Pancreas (tissue), 10 donors: ENCODE data around the gene PHF2. TPM values are rescaled to one million over a fixed set of nuclear protein-coding genes. Genes with fewer than 3 reads are reported as not detected.

Source experiments
- ATAC-seq, 4 donors: fragments of 200-7000 bp; cut with Tn5 transposase; one replicate each; pipeline versions ENCODE4 v1.8.0 to v1.9.1; 2020; ENCODE audit warnings: mild to moderate bottlenecking in 4 of 4, moderate library complexity in 4 of 4
- DNase-seq, 6 donors: peaks; one replicate each; pipeline ENCODE4 v3.0.0-alpha.2; 2020
- FAIRE-seq: peaks from 2 replicates; lab custom pipeline; 2012; peaks lifted over from hg19 to GRCh38; lab: Jason Lieb, UNC
- H3K27ac ChIP-seq, 4 donors: fragments of 200-600 bp; sonication (generic); 1 replicate in 3 of 4; 2 replicates in 1 of 4; pipeline versions ENCODE4 v1.5.0 to v1.8.0; 2020
- H3K27me3 ChIP-seq, 4 donors: fragments of 200-600 bp; one replicate each; pipeline ENCODE4 v1.8.0; 2021
- H3K36me3 ChIP-seq, 3 donors: fragments of 200-600 bp; sonication (generic) in 1 of 3; one replicate each; pipeline versions ENCODE4 v1.5.0 to v1.8.0; 2020 to 2021
- H3K4me1 ChIP-seq, 3 donors: fragments of 200-600 bp; one replicate each; pipeline ENCODE4 v1.8.0; 2021
- H3K4me3 ChIP-seq, 4 donors: fragments of 200-600 bp; sonication (generic) in 2 of 4; one replicate each; pipeline versions ENCODE4 v1.5.0 to v1.8.0; 2020 to 2021
- H3K9me3 ChIP-seq, 4 donors: fragments of 200-600 bp; one replicate each; pipeline ENCODE4 v1.8.0; 2021
- CTCF ChIP-seq, 4 donors: fragments of 200-600 bp; sonication (generic) in 3 of 4; IDR thresholded peaks; one replicate each; pipeline versions ENCODE4 v1.5.0 to v1.8.0; 2021; ENCODE audit warnings: antibody characterized with exemption in 4 of 4
- WGBS, 2 donors: extraction: QIAGEN DNeasy Blood & Tissue Kit; methylation state at CpG; one replicate each; pipeline ENCODE4 v1.1.7; 2013; 5-methylcytosine and 5-hydroxymethylcytosine counted together
- intact Hi-C, 3 donors: fragments of 100-400 bp; cut with DNase I; formaldehyde crosslinking; loops; one replicate each; pipeline versions ENCODE4 v1.11.1 to v1.14.2; 2022
- polyA plus RNA-seq, 2 donors: library from polyadenylated mRNA; stranded (reverse); fragments of 200-250 nt; gene quantifications; one replicate each; pipeline ENCODE4 v1.2.3, GENCODE V29; 2013
- total RNA-seq, 6 donors: library from RNA; stranded (reverse); fragmentation: NEBNext Ultra II Directional in 4 of 6; extraction: Animal tissue kit (Norgen Biotek cat#: 25700) in 4 of 6; gene quantifications; one replicate each; pipeline versions ENCODE4 v1.2.1 to v1.2.4, GENCODE V29; 2021 to 2023
- donor health status: healthy with polysubstance abuse.
- donor health status: DM: no; HTN: no; CAD: no; lungs with moderate emphysema.
- donor health status: DM: no; HTN: no; CAD: no.
- donor health status: control.
- donor health status: control.
- donor health status: Bipolar disorder and iron deficiency.
- donor health status: DM: yes; HTN: yes; CAD: no.
- donor health status: DM: no; HTN: no; CAD: no.
- donor health status: DM: no; HTN: no; CAD: no.
- donor health status: DM: yes; HTN: yes; CAD: no.

Gene PHF2
- total and polyA plus RNA-seq, 8 donors, result 10.8 to 24.8 (median 12.7) TPM

DNA sequence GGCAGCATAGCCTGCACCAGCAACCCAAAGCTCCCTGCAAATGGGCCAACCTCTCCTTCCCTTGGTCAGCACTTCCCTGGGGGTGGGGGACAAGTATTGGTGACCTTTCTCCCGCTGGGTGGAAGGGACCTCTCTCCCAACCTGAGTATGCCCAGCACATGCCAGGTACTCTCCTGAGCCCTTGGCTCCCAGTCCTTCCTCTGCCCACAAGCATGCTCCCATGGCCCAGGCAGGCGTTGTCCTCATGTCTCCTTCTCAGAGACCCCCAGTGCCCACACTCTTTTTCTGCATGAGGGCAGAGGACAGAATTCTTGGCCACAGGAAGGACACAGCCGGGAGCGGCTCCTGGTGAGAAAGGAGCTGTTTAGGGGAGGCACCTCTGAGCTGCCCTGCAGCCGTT, 60.3 kb downstream of the PHF2 start:
- H3K36me3 ChIP-seq, result peaks cover 7 to 40% (median 8%) of the 10 kb centered on the region in 3 donors
- no peak for TF ChIP-seq CTCF (IDR thresholded peaks at IDR 0.05)
- ATAC-seq (no peak), FAIRE-seq (no peak), DNase-seq (peak in 2 of 6 donors; percentile 5 to 45)
- H3K27me3 ChIP-seq, result no peaks in the 10 kb centered on the region
- no peak overlapping the region for H3K27ac ChIP-seq
- intact Hi-C loops, result no loop called here
- H3K4me1 ChIP-seq, result no peaks in the 10 kb centered on the region
- H3K9me3 ChIP-seq, result no peaks in the 10 kb centered on the region
- 84 to 98% methylated on average over 5 of the region's 5 CpGs for WGBS, 2 donors
- no peak overlapping the region for H3K4me3 ChIP-seq

GRCh38 chr9:93637886-93638285, 61.5 kb downstream of the PHF2 start:
- 82 to 98% methylated on average over 3 of the region's 3 CpGs for WGBS, 2 donors
- no peak for ATAC-seq
- no peak for TF ChIP-seq CTCF (IDR thresholded peaks at IDR 0.05)
- Histone ChIP-seq H3K36me3 (peaks cover 7 to 34% (median 8%) of the 10 kb centered on the region in 3 donors), H3K4me3 (no peak overlapping the region), H3K9me3 (no peaks in the 10 kb centered on the region), H3K4me1 (no peaks in the 10 kb centered on the region), H3K27ac (no peak overlapping the region), H3K27me3 (no peaks in the 10 kb centered on the region)
- intact Hi-C loops, result no loop called here
- FAIRE-seq, result no peak
- no peak for DNase-seq

DNA sequence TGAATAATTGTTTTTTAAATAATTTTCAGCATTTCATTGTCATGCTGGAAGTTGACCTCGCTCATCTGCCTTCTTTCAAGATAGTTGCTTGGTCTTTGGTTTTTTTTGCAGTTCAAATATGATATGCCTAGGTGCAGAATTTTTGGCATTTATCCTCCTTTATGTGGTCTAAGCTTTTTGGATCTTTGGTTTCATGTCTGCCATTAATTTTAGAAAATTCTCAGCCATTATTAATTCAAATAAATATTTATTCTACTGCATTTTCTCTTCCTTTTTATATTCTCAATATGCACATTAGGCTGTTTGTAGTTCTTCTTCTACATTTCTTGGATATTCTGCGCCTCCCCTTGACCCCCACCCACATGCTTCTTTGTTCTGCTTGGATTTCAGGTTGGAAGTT, 63.6 kb downstream of the PHF2 start:
- 99 to 100% methylated on average over 2 of the region's 2 CpGs for WGBS, 2 donors
- ATAC-seq (no peak), DNase-seq (no peak), FAIRE-seq (no peak)
- Histone ChIP-seq H3K9me3 (no peaks in the 10 kb centered on the region), H3K27ac (no peak overlapping the region), H3K4me1 (no peaks in the 10 kb centered on the region), H3K27me3 (no peaks in the 10 kb centered on the region), H3K36me3 (peaks cover 7 to 34% (median 8%) of the 10 kb centered on the region in 3 donors), H3K4me3 (no peak overlapping the region)
- intact Hi-C loops, result no loop called here
- no peak for TF ChIP-seq CTCF (IDR thresholded peaks at IDR 0.05)

DNA sequence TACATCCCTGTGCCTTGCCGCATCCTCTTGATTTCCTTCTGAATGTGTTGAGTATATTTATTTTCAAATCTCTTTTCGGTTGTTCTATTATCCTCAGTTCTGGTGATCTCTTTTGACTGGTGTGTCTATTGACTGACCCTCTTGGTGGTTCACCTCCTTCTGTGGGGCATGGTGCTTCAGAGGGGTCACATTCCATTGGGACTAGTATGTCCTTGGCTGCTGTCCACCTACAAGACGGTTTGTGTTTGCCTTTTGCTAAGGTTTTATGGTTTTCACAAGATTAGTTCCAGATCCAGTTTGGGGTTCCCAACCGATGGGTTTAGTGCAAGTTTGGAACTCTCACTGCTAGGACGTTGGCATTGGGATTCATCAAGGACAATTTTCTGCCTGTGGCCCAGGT, 66.6 kb downstream of the PHF2 start:
- H3K4me3 ChIP-seq, result no peak overlapping the region
- no peaks in the 10 kb centered on the region for H3K4me1 ChIP-seq
- 76 to 77% methylated on average over 5 of the region's 5 CpGs for WGBS, 2 donors
- intact Hi-C loops, result no loop called here
- no peaks in the 10 kb centered on the region for H3K9me3 ChIP-seq
- no peak for ATAC-seq
- FAIRE-seq, result no peak
- no peak for TF ChIP-seq CTCF (IDR thresholded peaks at IDR 0.05)
- peak in 1 of 6 donors; percentile 4 for DNase-seq
- no peak overlapping the region for H3K27ac ChIP-seq
- peaks cover 3 to 34% (median 3%) of the 10 kb centered on the region in 3 donors for H3K36me3 ChIP-seq
- H3K27me3 ChIP-seq, result no peaks in the 10 kb centered on the region

GRCh38 chr9:93644397-93645088, 68.2 kb downstream of the PHF2 start:
- Histone ChIP-seq H3K4me3 (no peak overlapping the region), H3K9me3 (no peaks in the 10 kb centered on the region), H3K36me3 (peaks cover 0 to 33% (median 2%) of the 10 kb centered on the region in 3 donors), H3K27ac (no peak overlapping the region), H3K27me3 (no peaks in the 10 kb centered on the region), H3K4me1 (no peaks in the 10 kb centered on the region)
- TF ChIP-seq CTCF (IDR thresholded peaks at IDR 0.05), result no peak
- DNase-seq (peak in 4 of 6 donors; percentile 3 to 44 (median 22)), ATAC-seq (no peak), FAIRE-seq (no peak)
- intact Hi-C loops, result no loop called here
- WGBS, 2 donors, result 90 to 92% methylated on average over 12 of the region's 12 CpGs
